ENCODE data around the gene SLX4IP.

SLX4IP gene

GRCh38 chr20:10498200-10498599, 63.1 kb downstream of the SLX4IP start:
- no peak for DNase-seq

- no peak for DNase-seq
These were observed 66.3 kb downstream of the SLX4IP start for GRCh38 chr20:10501402-10501801.

GRCh38 chr20:10502098-10502526, 67.0 kb downstream of the SLX4IP start:
- DNase-seq: no peak

GRCh38 chr20:10504608-10504993, 69.5 kb downstream of the SLX4IP start:
- no peak for DNase-seq

- DNase-seq: no peak
These were observed 70.1 kb downstream of the SLX4IP start for GRCh38 chr20:10504994-10505730.

GRCh38 chr20:10505827-10506226, 70.7 kb downstream of the SLX4IP start:
- DNase-seq: no peak

GRCh38 chr20:10507052-10507451, 71.9 kb downstream of the SLX4IP start:
- no peak for DNase-seq

GRCh38 chr20:10508060-10508459, 73.0 kb downstream of the SLX4IP start:
- DNase-seq: no peak

- no peak for DNase-seq
These were observed 73.6 kb downstream of the SLX4IP start for GRCh38 chr20:10508468-10509251.

- DNase-seq: no peak
These were observed 74.3 kb downstream of the SLX4IP start for GRCh38 chr20:10509376-10509775.

GRCh38 chr20:10510216-10510615, 75.1 kb downstream of the SLX4IP start:
- no peak for DNase-seq

- DNase-seq: no peak
These were observed 76.0 kb downstream of the SLX4IP start for GRCh38 chr20:10511170-10511508.

GRCh38 chr20:10511509-10512251, 76.6 kb downstream of the SLX4IP start:
- no peak for DNase-seq

GRCh38 chr20:10513061-10513460, 78.0 kb downstream of the SLX4IP start:
- DNase-seq: no peak

- DNase-seq: no peak
These were observed 78.9 kb downstream of the SLX4IP start for GRCh38 chr20:10513931-10514575.

- no peak for DNase-seq
These were observed 81.4 kb downstream of the SLX4IP start for GRCh38 chr20:10516529-10516928.

- no peak for DNase-seq
These were observed 84.4 kb downstream of the SLX4IP start for GRCh38 chr20:10519361-10520046.

GRCh38 chr20:10520528-10520927, 85.4 kb downstream of the SLX4IP start:
- DNase-seq: no peak

- no peak for DNase-seq
These were observed 86.1 kb downstream of the SLX4IP start for GRCh38 chr20:10521068-10521831.

- no peak for DNase-seq
These were observed 86.7 kb downstream of the SLX4IP start for GRCh38 chr20:10521836-10522235.

GRCh38 chr20:10522328-10522727, 87.2 kb downstream of the SLX4IP start:
- DNase-seq: no peak

GRCh38 chr20:10523443-10523842, 88.3 kb downstream of the SLX4IP start:
- DNase-seq: no peak
